ENCODE measurements around the gene MYADML2. TPM values are rescaled to one million over a fixed set of nuclear protein-coding genes. Genes with fewer than 3 reads are reported as not detected.

Gene MYADML2
- total RNA-seq, 1 experiment from 2014 or later = 0.22 TPM

- no peaks in the 10 kb centered on the region for H3K79me1 ChIP-seq (ENCODE audit: insufficient read depth, low read depth, low read length, poor library complexity, severe bottlenecking)
- no peaks in the 10 kb centered on the region for H3K79me2 ChIP-seq (ENCODE audit: insufficient read depth, low read length)
- H3K4me1 ChIP-seq (ENCODE audit: insufficient read depth, low read length) = no peaks in the 10 kb centered on the region
- no peak overlapping the region for H2BK20ac ChIP-seq (ENCODE audit: low read depth, low read length, poor library complexity, severe bottlenecking)
- no peak overlapping the region for H3K27ac Mint-ChIP-seq
- no CpG with 5 or more reads among the region's 24 CpGs for WGBS (ENCODE audit: extremely low coverage, insufficient read length, low lambda C conversion rate)
- H4K20me1 ChIP-seq (ENCODE audit: control insufficient read depth, insufficient read depth, insufficient read length) = no peaks in the 10 kb centered on the region
- no peak overlapping the region for H2BK5ac ChIP-seq (ENCODE audit: insufficient read length, low read length)
- no peak for DNase-seq
- no peak overlapping the region for H2AK5ac ChIP-seq (ENCODE audit: insufficient read length, low read length)
- H3K27me3 Mint-ChIP-seq (ENCODE audit: low read depth) = peaks cover 11% of the 10 kb centered on the region
- no peak overlapping the region for H3K23ac ChIP-seq (ENCODE audit: insufficient read length, low read depth, low read length)
- H3K9ac ChIP-seq (ENCODE audit: extremely low read depth, insufficient read length, low read length) = no peak overlapping the region
- no peaks in the 10 kb centered on the region; the same call in 1 of the 2 replicates for H3K27me3 ChIP-seq (ENCODE audit: insufficient read depth, low read length)
- H3K4me2 ChIP-seq (ENCODE audit: insufficient read depth, insufficient read length, low read length) = no peak overlapping the region
- H3K36me3 Mint-ChIP-seq (ENCODE audit: insufficient read depth in 1 of 3, low read depth in 3 of 3) = peaks cover 4 to 23% (median 11%) of the 10 kb centered on the region in 3 experiments; a peak in 6 of 7 replicates
- no peak overlapping the region for H3K14ac ChIP-seq (ENCODE audit: insufficient read depth, low read length)
- TF ChIP-seq, protein P1, sequence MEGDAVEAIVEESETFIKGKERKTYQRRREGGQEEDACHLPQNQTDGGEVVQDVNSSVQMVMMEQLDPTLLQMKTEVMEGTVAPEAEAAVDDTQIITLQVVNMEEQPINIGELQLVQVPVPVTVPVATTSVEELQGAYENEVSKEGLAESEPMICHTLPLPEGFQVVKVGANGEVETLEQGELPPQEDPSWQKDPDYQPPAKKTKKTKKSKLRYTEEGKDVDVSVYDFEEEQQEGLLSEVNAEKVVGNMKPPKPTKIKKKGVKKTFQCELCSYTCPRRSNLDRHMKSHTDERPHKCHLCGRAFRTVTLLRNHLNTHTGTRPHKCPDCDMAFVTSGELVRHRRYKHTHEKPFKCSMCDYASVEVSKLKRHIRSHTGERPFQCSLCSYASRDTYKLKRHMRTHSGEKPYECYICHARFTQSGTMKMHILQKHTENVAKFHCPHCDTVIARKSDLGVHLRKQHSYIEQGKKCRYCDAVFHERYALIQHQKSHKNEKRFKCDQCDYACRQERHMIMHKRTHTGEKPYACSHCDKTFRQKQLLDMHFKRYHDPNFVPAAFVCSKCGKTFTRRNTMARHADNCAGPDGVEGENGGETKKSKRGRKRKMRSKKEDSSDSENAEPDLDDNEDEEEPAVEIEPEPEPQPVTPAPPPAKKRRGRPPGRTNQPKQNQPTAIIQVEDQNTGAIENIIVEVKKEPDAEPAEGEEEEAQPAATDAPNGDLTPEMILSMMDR (conservative IDR thresholded peaks at IDR 0.05) = no peak
- H3K27ac ChIP-seq (ENCODE audit: insufficient read length, low read depth, low read length) = no peak overlapping the region
- no peaks in the 10 kb centered on the region for H3K9me3 ChIP-seq (ENCODE audit: control insufficient read depth, low read depth, low read length)
- H3K4me3 Mint-ChIP-seq = no peak overlapping the region
- H2BK15ac ChIP-seq (ENCODE audit: low read depth, low read length) = no peak overlapping the region
- H3K18ac ChIP-seq (ENCODE audit: insufficient read length, low read depth, low read length) = no peak overlapping the region
- no peak overlapping the region for H3T11ph ChIP-seq (ENCODE audit: low read length)
- no peak overlapping the region for H4K5ac ChIP-seq (ENCODE audit: insufficient read length, low read depth, low read length)
- no peaks in the 10 kb centered on the region for H3K9me3 Mint-ChIP-seq
- no peak overlapping the region for H2BK120ac ChIP-seq (ENCODE audit: low read depth, low read length, poor library complexity, severe bottlenecking)
- H2BK12ac ChIP-seq (ENCODE audit: insufficient read length, low read depth, low read length) = no peak overlapping the region
- H2AFZ ChIP-seq (ENCODE audit: low read length) = no peak overlapping the region
- no peak overlapping the region for H4K8ac ChIP-seq (replicated peaks; ENCODE audit: insufficient read length, low read depth, low read length)
- H3K56ac ChIP-seq (ENCODE audit: insufficient read length, low read depth, low read length) = no peak overlapping the region
- no peak overlapping the region for H3K4ac ChIP-seq (ENCODE audit: low read depth, low read length)
- H3K4me1 Mint-ChIP-seq = peaks cover 0 to 3% of the 10 kb centered on the region in 2 experiments; a peak in 2 of 4 replicates
- H4K91ac ChIP-seq (ENCODE audit: insufficient read length, low read depth, low read length) = no peak overlapping the region
- peaks cover 11% of the 10 kb centered on the region for H3K23me2 ChIP-seq (ENCODE audit: insufficient read length, low read depth, low read length, poor library complexity, severe bottlenecking)
These were observed 43.0 kb downstream of the MYADML2 start for GRCh38 chr17:81903896-81904599.

Data from H9 (cell line).